GM20431 (cell line): ENCODE measurements around the gene INPP4A.

ENCODE experiments used
- in situ Hi-C: fragments of 300-500 bp; cut with MseI, MboI; formaldehyde crosslinking; loops from one replicate; pipeline ENCODE4 v1.15.0; 2020; ENCODE audit warnings: low sequenced_read_pairs; ENCODE audit not compliant: unreplicated experiment

Gene INPP4A

DNA sequence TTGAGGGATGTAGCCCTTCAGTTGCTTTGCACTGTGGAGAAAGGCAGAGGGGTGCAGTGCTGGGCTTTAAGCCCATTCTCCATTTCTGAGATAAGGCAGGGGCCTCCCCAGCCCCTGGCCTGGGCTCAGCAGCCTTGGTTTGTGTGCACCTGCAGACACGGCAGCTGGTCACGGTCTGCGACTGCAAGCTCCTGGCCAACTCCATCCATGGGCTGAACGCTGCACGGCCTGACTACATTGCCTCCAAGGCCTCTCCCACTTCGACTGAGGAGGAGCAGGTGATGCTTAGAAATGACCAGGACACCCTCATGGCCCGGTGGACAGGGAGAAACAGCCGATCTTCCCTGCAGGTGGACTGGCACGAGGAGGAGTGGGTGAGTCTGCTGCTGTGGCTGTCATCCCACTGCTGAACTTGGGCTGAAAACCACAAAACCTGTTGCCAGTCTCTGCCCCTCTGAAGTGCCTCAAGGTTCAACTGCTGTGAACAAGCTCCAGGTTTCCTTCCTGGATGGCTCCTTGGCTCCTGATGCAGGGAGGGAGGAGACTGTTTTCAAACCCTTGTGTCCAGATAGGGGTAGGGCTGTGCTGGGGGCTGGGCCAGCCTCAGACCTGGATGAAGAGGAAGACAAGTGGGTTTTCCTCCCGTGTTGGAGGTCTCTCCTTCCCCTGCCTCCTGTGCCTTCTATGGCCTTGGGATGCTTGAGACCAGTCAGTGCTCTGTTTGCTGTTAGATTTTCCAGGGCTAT is 109.6 kb downstream of the INPP4A start:
- in situ Hi-C loops: no loop called here

GRCh38 chr2:98555696-98556095 is 111.0 kb downstream of the INPP4A start:
- in situ Hi-C loops: no loop called here

DNA sequence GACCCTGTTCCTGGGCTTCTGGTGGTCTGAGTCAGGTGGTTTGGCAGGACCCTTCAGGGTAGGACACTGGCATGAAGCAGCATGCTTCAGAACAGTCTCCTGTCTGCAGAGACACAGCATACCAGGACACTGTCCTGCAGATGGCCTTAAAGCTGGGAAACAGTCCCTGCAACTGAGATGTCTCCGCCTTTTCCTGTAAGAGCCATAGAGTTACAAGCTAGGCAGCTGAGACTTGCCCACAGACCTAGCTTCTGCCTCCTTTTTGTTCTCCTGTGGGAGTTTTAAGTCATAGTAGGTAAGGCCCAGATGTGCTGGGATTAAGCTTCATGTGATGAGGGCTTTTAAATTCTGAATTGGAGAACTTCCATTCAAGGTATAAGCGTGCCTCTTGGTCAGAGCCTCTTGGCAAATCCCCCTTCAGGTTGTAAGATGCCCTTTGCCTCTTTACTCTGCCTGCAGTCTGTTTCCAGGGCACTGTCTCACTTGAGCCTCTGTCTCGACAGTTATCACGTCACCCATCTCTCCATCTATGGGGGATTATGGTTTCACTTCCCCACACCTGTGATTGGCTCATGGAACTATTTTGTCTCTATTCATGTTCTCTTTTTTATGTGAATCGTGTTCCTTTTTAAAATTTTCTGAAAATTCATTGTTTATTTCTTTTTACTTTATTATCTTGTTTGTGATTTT is 111.8 kb downstream of the INPP4A start:
- in situ Hi-C loops: no loop called here

GRCh38 chr2:98558852-98559530 is 114.3 kb downstream of the INPP4A start:
- in situ Hi-C loops: no loop called here

DNA sequence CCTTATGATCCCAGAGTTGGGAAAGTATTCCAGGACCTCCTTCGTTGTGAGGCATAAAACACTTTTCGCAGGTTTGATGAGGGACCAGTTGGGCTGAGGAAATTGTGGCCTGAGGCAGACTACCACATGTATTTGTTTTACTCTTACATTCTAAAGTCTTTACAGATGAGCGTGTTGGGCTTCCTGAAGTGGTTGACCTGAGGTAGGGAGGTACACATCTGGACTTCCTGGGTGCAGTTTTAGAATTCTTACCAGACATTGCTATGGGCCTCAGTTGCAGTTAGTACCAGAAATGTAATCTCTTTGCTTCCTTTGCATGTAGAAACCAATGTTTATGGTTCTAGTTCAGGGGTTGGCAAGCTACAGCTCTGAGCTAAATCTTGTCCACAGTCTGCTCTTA is 114.9 kb downstream of the INPP4A start:
- in situ Hi-C loops: no loop called here

DNA sequence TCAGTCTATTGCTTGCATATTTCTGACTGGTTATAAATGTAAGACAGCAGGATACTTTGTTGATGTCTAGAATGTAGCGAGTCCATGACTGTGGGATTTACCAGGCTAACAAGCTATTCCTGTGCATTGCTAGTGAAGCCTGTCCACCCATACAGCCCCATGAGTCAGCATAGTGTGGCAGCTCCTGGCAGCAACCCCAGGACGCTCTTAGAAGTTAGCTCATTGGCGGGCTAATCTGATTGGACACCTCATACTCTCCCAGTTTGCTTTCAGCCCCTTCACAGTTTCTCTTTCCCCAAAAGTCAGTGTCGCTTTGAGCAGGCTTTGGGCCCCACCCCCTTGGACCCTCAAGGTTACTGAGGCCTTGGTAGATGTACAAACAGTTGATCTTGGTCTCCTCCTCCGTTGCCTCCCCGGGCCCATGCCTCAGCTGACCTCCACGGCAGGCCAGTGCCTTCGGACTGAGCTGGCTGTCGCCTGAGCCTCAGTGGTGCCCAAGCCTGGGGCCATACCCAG is 115.7 kb downstream of the INPP4A start:
- in situ Hi-C loops: no loop called here

GRCh38 chr2:98561018-98561417 is 116.4 kb downstream of the INPP4A start:
- in situ Hi-C loops: no loop called here

GRCh38 chr2:98561902-98562695 is 117.4 kb downstream of the INPP4A start:
- in situ Hi-C loops: no loop called here

- in situ Hi-C loops: no loop called here
Measured at GRCh38 chr2:98563394-98563793, 118.7 kb downstream of the INPP4A start.

DNA sequence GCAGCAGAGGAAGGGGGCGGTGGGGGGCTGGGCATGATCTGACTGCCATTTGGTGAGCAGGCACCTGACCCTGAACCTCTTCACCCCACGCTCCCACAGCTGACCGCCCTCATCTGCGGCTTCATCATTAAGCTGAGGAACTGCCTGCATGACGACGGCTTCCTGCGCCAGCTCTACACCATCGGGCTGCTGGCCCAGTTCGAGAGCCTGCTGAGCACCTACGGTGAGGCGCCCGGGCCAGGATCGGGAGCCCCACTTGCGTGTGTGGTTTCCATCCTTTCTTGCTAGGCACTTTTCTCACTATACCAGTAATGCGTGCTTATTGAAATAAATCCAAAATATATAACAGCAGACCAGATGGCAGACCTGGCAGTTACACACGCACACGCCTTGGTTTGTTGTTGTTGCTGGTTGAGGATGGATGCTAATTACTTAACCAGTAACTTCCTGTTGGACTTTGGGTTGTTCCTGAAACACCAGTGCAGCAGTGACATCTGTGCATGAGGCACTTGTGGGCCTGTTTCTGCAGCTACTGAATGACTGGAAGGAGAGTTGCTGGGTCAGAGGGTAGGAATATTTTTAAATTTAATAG is 120.0 kb downstream of the INPP4A start:
- in situ Hi-C loops: no loop called here

DNA sequence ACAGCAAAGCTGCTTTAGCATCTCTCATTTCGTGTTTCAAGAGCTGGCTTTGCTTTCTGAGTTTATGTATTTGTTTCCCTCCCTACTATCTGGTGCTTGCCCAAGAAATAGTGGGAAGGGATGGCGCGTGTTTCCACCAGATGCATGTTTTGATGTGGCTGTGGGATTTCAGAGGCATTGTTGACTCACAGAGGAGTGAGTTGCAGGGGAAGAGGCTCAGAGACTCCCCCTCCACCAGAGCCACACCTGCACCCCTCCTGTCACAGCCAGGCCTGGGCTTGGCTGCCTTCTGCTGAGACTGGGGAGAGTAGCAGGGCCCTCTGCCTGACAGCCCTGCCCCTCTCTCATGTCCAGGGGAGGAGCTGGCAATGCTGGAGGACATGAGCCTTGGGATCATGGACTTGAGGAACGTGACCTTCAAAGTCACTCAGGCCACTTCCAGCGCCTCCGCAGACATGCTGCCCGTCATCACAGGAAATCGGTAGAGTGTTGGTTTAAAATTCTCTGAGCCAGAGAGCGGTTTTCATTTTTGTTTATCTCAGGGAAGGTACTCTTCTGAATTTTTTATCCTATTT is 120.7 kb downstream of the INPP4A start:
- in situ Hi-C loops: no loop called here

DNA sequence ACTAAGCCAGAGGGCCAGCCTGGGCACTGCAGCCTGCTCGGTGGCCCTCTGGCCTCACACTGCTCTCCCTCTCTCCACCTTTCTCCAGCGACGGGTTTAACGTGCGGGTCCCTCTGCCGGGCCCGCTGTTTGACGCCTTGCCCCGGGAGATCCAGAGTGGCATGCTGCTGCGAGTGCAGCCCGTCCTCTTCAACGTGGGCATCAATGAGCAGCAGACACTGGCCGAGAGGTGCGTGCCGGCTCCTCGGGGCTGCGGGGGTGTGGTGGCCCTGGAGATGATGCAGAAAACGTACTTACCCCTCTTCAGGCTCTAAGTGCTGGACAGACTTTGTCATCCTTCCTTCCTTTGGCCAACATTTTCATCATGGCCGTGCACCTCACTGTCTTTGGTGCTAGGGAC is 121.3 kb downstream of the INPP4A start:
- in situ Hi-C loops: no loop called here

DNA sequence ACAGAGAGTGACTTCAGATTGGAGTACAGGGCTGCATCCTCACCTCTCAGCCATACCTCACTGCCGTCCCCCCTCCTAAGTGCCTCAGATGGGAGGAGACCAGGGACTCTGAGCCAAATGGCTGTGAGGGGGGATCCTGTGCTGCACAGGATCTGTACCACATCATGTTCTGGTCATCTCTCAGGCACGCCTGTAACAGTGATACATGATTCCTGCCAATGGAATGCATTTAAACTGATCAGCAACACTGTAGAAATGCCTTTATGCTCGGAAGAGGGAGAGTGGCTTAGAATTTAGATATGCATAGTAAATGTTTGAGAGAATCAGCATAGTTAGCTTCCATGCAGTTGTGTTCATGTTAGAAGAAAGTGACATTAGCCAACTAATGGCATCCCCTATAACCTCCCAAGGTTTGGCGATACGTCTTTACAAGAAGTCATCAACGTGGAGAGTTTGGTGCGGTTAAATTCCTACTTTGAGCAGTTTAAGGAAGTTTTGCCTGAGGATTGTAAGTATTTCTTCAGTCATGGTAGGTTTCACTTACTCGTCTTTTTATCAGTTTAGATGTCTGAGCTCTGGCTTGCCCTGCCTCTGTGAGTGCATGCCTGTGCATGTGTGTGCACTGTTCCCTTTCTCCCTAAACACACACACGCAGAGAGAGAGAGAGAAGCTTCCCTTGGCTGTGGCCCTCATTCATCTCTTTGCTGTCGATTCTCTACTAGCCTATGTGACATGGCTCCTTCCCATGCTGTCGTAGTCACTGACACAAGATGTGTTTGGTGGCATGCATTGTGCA is 123.7 kb downstream of the INPP4A start:
- in situ Hi-C loops: no loop called here

DNA sequence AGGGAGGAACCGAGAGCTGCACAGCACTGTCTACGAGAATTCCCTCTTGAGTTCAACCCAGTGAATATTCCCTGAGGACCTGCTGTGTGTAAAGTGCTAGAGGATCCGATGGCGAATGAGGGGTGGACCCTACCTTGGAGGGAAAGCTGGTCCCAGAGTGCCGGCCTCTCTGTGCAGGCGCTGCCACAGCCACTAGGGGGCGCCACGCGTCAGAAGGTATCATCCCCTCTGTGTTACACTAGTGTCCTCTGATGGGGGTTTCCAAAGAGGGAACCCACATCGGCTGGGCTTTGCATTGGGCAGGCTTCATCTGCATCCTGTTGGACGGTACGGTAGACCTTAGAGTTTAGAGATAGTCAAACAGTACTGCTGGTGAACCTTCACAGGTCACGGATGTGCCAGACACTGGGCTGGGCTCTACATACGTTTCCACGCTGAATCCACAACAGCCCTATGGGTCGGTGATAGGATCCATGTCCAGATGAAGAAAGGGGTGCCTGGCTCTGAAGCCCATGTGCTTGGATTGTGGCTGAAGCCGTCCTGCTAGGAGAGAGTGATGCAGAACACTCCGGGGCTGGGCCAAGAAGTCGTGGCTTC is 124.6 kb downstream of the INPP4A start:
- in situ Hi-C loops: no loop called here

GRCh38 chr2:98569915-98570314 is 125.3 kb downstream of the INPP4A start:
- in situ Hi-C loops: no loop called here

GRCh38 chr2:98570356-98570755 is 125.7 kb downstream of the INPP4A start:
- in situ Hi-C loops: no loop called here

- in situ Hi-C loops: no loop called here
Measured at GRCh38 chr2:98571121-98571701, 126.6 kb downstream of the INPP4A start.

- in situ Hi-C loops: no loop called here
Measured at GRCh38 chr2:98571796-98572195, 127.1 kb downstream of the INPP4A start.
